Neural cell (in vitro differentiated cells): ENCODE measurements around the gene DCST1.

ENCODE experiments used
- EZH2 ChIP-seq: fragments of 200-600, 300-800 bp; shearing (Covaris generic), sonication (generic); IDR thresholded peaks from 2 replicates; pipeline ENCODE4 v1.6.1; 2014; ENCODE audit warnings: antibody characterized with exemption, low read length, borderline replicate concordance, mild to moderate bottlenecking; ENCODE audit not compliant: insufficient read depth, poor library complexity, severe bottlenecking
- MXI1 ChIP-seq: fragments of 450-650 bp; conservative IDR thresholded peaks from 2 replicates; pipeline ENCODE4 v1.6.1; 2014; ENCODE audit warnings: antibody characterized with exemption, mild to moderate bottlenecking; ENCODE audit not compliant: poor library complexity, severe bottlenecking
- POLR2AphosphoS5 ChIP-seq: IDR thresholded peaks from 2 replicates; pipeline ENCODE4 v1.6.1; 2012
- RAD21 ChIP-seq: fragments of 450-650 bp; conservative IDR thresholded peaks from 2 replicates; pipeline ENCODE4 v1.6.1; 2014; ENCODE audit warnings: antibody characterized with exemption, mild to moderate bottlenecking, moderate library complexity
- SMC3 ChIP-seq: fragments of 450-650 bp; conservative IDR thresholded peaks from 2 replicates; pipeline ENCODE4 v1.6.1; 2014; ENCODE audit warnings: antibody characterized with exemption, mild to moderate bottlenecking, moderate library complexity; ENCODE audit not compliant: poor library complexity
- TAF1 ChIP-seq: IDR thresholded peaks from 2 replicates; pipeline ENCODE4 v1.6.1; 2012; ENCODE audit warnings: low read depth
- TF ChIP-seq, protein P1 (sequence below): fragments of 450-650 bp; IDR thresholded peaks from 2 replicates; pipeline ENCODE4 v1.5.1; 2014; ENCODE audit warnings: antibody characterized with exemption, mild to moderate bottlenecking, moderate library complexity; ENCODE audit not compliant: poor library complexity, severe bottlenecking

DNA sequence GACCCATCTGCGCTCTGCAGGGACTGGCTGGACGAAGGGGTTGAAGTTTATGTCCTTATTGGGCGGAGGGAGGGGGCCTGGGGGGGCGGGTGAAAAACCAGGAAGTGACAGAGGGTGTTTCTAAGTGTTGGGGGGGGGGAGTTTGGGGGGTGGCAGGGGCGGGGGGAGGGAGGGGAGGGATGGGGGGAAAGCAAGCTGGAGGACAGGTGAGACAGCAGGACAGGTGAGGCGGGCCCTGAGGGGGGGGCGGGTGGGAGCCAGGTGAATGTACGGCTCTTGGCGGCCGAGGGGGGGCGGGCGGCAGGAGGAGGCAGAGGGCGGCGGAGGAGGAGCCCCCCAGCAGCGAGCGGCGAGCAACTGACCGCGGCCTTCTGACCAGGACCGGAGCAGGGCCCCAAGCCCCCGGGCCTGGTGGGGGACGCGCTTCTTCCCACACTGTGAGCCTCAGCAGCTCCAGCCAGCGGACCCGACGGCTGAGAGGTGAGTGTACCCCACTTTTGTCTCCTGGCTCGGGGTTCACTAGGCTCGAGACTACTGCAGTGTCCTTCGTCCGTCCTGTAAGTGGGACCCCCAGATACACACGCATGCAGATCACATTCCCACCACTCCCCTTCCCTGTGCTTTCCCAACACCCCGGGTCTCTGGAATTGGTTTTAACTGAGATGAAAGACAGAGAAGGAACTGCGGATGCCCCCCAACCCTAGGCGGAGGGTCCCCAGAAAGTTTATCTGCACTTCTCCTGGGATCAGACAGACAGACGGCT is 31.0 kb upstream of the DCST1 start, which contains the start of gene ZBTB7B:
- TF ChIP-seq, protein P1, sequence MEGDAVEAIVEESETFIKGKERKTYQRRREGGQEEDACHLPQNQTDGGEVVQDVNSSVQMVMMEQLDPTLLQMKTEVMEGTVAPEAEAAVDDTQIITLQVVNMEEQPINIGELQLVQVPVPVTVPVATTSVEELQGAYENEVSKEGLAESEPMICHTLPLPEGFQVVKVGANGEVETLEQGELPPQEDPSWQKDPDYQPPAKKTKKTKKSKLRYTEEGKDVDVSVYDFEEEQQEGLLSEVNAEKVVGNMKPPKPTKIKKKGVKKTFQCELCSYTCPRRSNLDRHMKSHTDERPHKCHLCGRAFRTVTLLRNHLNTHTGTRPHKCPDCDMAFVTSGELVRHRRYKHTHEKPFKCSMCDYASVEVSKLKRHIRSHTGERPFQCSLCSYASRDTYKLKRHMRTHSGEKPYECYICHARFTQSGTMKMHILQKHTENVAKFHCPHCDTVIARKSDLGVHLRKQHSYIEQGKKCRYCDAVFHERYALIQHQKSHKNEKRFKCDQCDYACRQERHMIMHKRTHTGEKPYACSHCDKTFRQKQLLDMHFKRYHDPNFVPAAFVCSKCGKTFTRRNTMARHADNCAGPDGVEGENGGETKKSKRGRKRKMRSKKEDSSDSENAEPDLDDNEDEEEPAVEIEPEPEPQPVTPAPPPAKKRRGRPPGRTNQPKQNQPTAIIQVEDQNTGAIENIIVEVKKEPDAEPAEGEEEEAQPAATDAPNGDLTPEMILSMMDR, result no peak
- TF ChIP-seq POLR2AphosphoS5 (no peak), TAF1 (no peak), MXI1 (no peak), EZH2 (no peak), RAD21 (no peak), SMC3 (no peak)
